SK-N-SH (cell line): ENCODE results near the gene HS3ST1. TPM values are rescaled to one million over a fixed set of nuclear protein-coding genes. Genes with fewer than 3 reads are reported as not detected.

Experiments used
- CTCF ChIA-PET: fragments of 300-600, 350-600 bp; formaldehyde crosslinking; extraction: SDS; loops from one replicate; lab custom pipeline; 2021; lab: Yijun Ruan, JAX
- POLR2A ChIA-PET: fragments of 350-600 bp; sonication (Branson Sonifier 250); formaldehyde crosslinking; extraction: SDS; loops from one replicate; lab custom pipeline; 2020; ENCODE audit warnings: antibody characterized with exemption, inconsistent platforms; lab: Yijun Ruan, JAX
- DNase-seq: peaks from one replicate; pipeline ENCODE4 v3.0.0; 2012
- H2AFZ ChIP-seq: fragments of 200-600 bp; sonication (generic); 2 replicates; pipeline ENCODE4 v1.8.1; 2016; ENCODE audit warnings: antibody characterized with exemption, mild to moderate bottlenecking, low read depth
- H3F3A ChIP-seq: fragments of 200-600 bp; sonication (generic); replicated peaks from 2 replicates; pipeline ENCODE3; 2016; ENCODE audit warnings: antibody characterized with exemption, mild to moderate bottlenecking; ENCODE audit not compliant: insufficient read depth
- H3K27ac ChIP-seq, 2 experiments: fragments of 200-500 bp in 1 of 2; fragments of 200-600 bp in 1 of 2; sonication (Bioruptor generic) in 1 of 2; sonication (generic), shearing (Covaris generic) in 1 of 2; 2 replicates each; pipeline versions ENCODE4 v1.5.1 to v1.6.1; 2014 to 2016; ENCODE audit warnings: low read depth in 2 of 2, inconsistent platforms in 1 of 2, low read length in 1 of 2, mild to moderate bottlenecking in 1 of 2, mixed read lengths in 1 of 2
- H3K27me3 ChIP-seq: fragments of 200-600 bp; sonication (generic), shearing (Covaris generic); 2 replicates; pipeline ENCODE4 v1.6.1; 2016; ENCODE audit warnings: mixed run types; ENCODE audit not compliant: insufficient read depth
- H3K36me3 ChIP-seq, 2 experiments: fragments of 200-500 bp in 1 of 2; fragments of 200-600 bp in 1 of 2; sonication (Bioruptor generic) in 1 of 2; sonication (generic) in 1 of 2; replicated peaks in 1 of 2; 2 replicates each; pipeline versions ENCODE3 to v1.5.1; 2014 to 2016; ENCODE audit warnings: low read length in 1 of 2, mild to moderate bottlenecking in 1 of 2; ENCODE audit not compliant: insufficient read depth in 2 of 2, control insufficient read depth in 1 of 2
- H3K4me1 ChIP-seq, 2 experiments: fragments of 200-500 bp in 1 of 2; fragments of 200-600 bp in 1 of 2; sonication (Bioruptor generic) in 1 of 2; sonication (generic), shearing (Covaris generic) in 1 of 2; 2 replicates each; pipeline versions ENCODE4 v1.5.1 to v1.6.1; 2014 to 2016; ENCODE audit warnings: low read depth in 1 of 2, low read length in 1 of 2, mixed run types in 1 of 2; ENCODE audit not compliant: insufficient read depth in 2 of 2, control insufficient read depth in 1 of 2
- H3K4me2 ChIP-seq: fragments of 200-600 bp; sonication (generic), shearing (Covaris generic); 2 replicates; pipeline ENCODE4 v1.6.1; 2017; ENCODE audit warnings: mixed run types
- H3K4me3 ChIP-seq, 2 experiments: fragments of 200-500 bp in 1 of 2; fragments of 200-600 bp in 1 of 2; sonication (Bioruptor generic) in 1 of 2; sonication (generic), shearing (Covaris generic) in 1 of 2; 2 replicates each; pipeline versions ENCODE4 v1.5.1 to v1.8.1; 2014 to 2016; ENCODE audit warnings: low read depth in 2 of 2, inconsistent platforms in 1 of 2, low read length in 1 of 2, mild to moderate bottlenecking in 1 of 2, mixed read lengths in 1 of 2, moderate library complexity in 1 of 2
- H3K79me2 ChIP-seq: fragments of 200-600 bp; sonication (generic); 2 replicates; pipeline ENCODE4 v1.8.1; 2017; ENCODE audit warnings: mild to moderate bottlenecking; ENCODE audit not compliant: insufficient read depth
- H3K9ac ChIP-seq: fragments of 200-600 bp; sonication (generic); 2 replicates; pipeline ENCODE4 v1.6.1; 2017; ENCODE audit warnings: mixed run types
- H3K9me2 ChIP-seq: fragments of 200-600 bp; sonication (generic); 2 replicates; pipeline ENCODE4 v1.6.1; 2017; ENCODE audit warnings: mixed run types
- H3K9me3 ChIP-seq: fragments of 200-600 bp; sonication (generic); 2 replicates; pipeline ENCODE4 v1.6.1; 2017; ENCODE audit warnings: mixed run types, mild to moderate bottlenecking, moderate library complexity
- H4K20me1 ChIP-seq: fragments of 200-600 bp; sonication (generic); 2 replicates; pipeline ENCODE4 v1.6.1; 2017; ENCODE audit warnings: mild to moderate bottlenecking, mixed run types; ENCODE audit not compliant: insufficient read depth
- FOSL2 ChIP-seq: IDR thresholded peaks from 2 replicates; pipeline ENCODE4 v1.4.0; 2012; ENCODE audit warnings: low read depth, mild to moderate bottlenecking, moderate library complexity, borderline replicate concordance
- IRF3 ChIP-seq: fragments of 150-350 bp; IDR thresholded peaks from 2 replicates; pipeline ENCODE4 v1.6.1; 2016; ENCODE audit warnings: mild to moderate bottlenecking, low read depth, low read length
- NFIC ChIP-seq: IDR thresholded peaks from 2 replicates; pipeline ENCODE4 v1.4.0; 2012; ENCODE audit warnings: borderline replicate concordance
- NRF1 ChIP-seq: IDR thresholded peaks from 2 replicates; pipeline ENCODE4 v1.6.1; 2012; ENCODE audit warnings: low read depth, mild to moderate bottlenecking, low read length
- PBX3 ChIP-seq: IDR thresholded peaks from 2 replicates; pipeline ENCODE4; 2012
- POLR2AphosphoS5 ChIP-seq: IDR thresholded peaks from 2 replicates; pipeline ENCODE4 v1.6.1; 2012; ENCODE audit warnings: low read depth, low read length
- REST ChIP-seq: IDR thresholded peaks from 2 replicates; pipeline ENCODE4 v1.6.1; 2012; ENCODE audit warnings: mild to moderate bottlenecking, low read depth, low read length, moderate library complexity
- RXRA ChIP-seq: IDR thresholded peaks from 2 replicates; pipeline ENCODE4 v1.4.0; 2012; ENCODE audit warnings: low read depth, mild to moderate bottlenecking, borderline replicate concordance
- TEAD4 ChIP-seq: IDR thresholded peaks from 2 replicates; pipeline ENCODE4 v1.4.0; 2012; ENCODE audit warnings: mild to moderate bottlenecking, borderline replicate concordance; ENCODE audit not compliant: insufficient read depth
- WGBS: methylation state at CpG from one replicate; pipeline ENCODE4 v1.1.6; 2017; ENCODE audit warnings: low lambda C conversion rate; 5-methylcytosine and 5-hydroxymethylcytosine counted together
- polyA plus RNA-seq, 3 experiments: library from polyadenylated mRNA; depleted of rRNA; stranded (reverse); fragments of >200 nt; gene quantifications; 2 replicates each; pipeline ENCODE4 v1.2.3, GENCODE V29; 2012
- TF ChIP-seq, protein P1 (sequence below): IDR thresholded peaks from 2 replicates; pipeline ENCODE4 v1.4.0; 2012; ENCODE audit warnings: low read depth, borderline replicate concordance

The HS3ST1 gene
- polyA plus RNA-seq, 1 of the 3 experiments (the other 2 are of a cell fraction), result not detected

DNA sequence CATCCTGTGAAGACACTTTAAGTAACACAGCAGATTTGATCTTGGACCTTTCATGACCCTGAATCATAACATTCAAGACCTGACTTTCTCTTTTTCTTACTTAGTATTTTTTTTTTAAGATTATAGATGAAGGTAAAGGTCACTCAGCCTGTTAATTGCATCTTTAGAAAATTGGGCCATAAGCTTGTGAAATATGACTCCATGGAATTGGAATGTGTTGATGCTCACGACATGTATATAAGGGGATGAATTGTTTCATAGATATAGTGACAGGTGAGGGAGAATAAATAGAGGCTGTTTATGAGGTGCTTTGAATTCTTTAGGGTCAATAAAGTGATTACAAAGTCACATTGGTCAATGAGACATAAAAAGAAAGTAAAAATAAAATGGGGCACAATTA, 27.7 kb upstream of the HS3ST1 start:
- Histone ChIP-seq H3K36me3 (no peaks in the 10 kb centered on the region), H4K20me1 (no peaks in the 10 kb centered on the region), H3K27me3 (no peaks in the 10 kb centered on the region)
- TF ChIP-seq PBX3, result no peak
- no peak for TF ChIP-seq NFIC
- no peak for TF ChIP-seq FOSL2
- no peak for TF ChIP-seq TEAD4
- TF ChIP-seq, all 33 proteins: peak for 0
- Histone ChIP-seq H3K79me2 (no peaks in the 10 kb centered on the region), H3K4me3 (no peak overlapping the region), H3K9me2 (no peaks in the 10 kb centered on the region), H3K4me2 (no peak overlapping the region), H3K9me3 (no peaks in the 10 kb centered on the region), H3K27ac (no peak overlapping the region), H3F3A (no peaks in the 10 kb centered on the region), H3K4me1 (no peaks in the 10 kb centered on the region), H3K9ac (no peak overlapping the region), H2AFZ (no peak overlapping the region)
- POLR2A ChIA-PET, result no interaction called here
- DNase-seq, result no peak
- 8% methylated on average over 1 of the region's 1 CpG for WGBS
- CTCF ChIA-PET, result no interaction called here

DNA sequence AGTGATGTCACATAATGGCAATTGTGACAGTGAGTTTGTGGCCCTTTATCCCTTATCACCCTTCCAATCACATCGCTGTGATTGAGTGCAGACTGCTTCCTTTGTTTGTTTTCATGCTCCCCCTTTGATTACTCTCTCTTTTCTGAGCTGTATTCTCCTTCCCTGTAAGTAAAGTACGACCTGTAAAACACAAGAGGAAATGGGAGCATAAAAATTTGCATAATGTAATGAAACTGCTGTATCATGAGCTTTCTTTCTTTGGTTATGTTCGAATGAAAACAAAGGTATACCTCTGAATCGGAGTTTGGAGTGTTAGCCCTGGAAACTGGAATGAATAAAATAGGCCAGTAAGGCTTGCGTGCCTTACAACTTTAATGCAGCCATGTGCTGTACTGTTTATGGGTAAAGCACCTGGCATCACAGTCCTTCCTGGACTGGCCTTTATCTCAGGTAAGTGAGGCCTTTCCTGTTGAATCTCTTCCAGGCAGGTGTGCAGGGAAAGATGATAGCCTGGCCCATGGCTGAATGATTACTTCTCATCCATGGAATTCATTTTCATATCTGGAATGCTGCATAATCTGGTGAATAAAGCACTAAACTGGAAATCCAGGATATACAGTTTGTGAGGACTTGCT, 26.6 kb upstream of the HS3ST1 start:
- CTCF ChIA-PET, result no interaction called here
- POLR2A ChIA-PET, result no interaction called here
- H3K9me2 ChIP-seq, result no peaks in the 10 kb centered on the region
- no peak overlapping the region for H3K4me2 ChIP-seq
- TF ChIP-seq RXRA (no peak), POLR2AphosphoS5 (no peak), PBX3 (no peak), REST (no peak), NRF1 (no peak), IRF3 (no peak)
- TF ChIP-seq, protein P1, sequence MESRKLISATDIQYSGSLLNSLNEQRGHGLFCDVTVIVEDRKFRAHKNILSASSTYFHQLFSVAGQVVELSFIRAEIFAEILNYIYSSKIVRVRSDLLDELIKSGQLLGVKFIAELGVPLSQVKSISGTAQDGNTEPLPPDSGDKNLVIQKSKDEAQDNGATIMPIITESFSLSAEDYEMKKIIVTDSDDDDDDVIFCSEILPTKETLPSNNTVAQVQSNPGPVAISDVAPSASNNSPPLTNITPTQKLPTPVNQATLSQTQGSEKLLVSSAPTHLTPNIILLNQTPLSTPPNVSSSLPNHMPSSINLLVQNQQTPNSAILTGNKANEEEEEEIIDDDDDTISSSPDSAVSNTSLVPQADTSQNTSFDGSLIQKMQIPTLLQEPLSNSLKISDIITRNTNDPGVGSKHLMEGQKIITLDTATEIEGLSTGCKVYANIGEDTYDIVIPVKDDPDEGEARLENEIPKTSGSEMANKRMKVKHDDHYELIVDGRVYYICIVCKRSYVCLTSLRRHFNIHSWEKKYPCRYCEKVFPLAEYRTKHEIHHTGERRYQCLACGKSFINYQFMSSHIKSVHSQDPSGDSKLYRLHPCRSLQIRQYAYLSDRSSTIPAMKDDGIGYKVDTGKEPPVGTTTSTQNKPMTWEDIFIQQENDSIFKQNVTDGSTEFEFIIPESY, result no peak
- H3K4me1 ChIP-seq, result no peaks in the 10 kb centered on the region
- H3K27me3 ChIP-seq, result no peaks in the 10 kb centered on the region
- WGBS, result 9% methylated on average over 5 of the region's 5 CpGs
- H3K79me2 ChIP-seq, result no peaks in the 10 kb centered on the region
- H3K9ac ChIP-seq, result no peak overlapping the region
- H2AFZ ChIP-seq, result no peak overlapping the region
- H3F3A ChIP-seq, result no peaks in the 10 kb centered on the region
- H3K4me3 ChIP-seq, result no peak overlapping the region
- H3K27ac ChIP-seq, result no peak overlapping the region
- H4K20me1 ChIP-seq, result no peaks in the 10 kb centered on the region
- DNase-seq, result no peak
- no peaks in the 10 kb centered on the region for H3K9me3 ChIP-seq
- no peaks in the 10 kb centered on the region for H3K36me3 ChIP-seq
